ENCODE data around the gene SLC25A2. TPM values are rescaled to one million over a fixed set of nuclear protein-coding genes. Genes with fewer than 3 reads are reported as not detected.
"Not testable (repeated sequence)": the region's sequence is repeated elsewhere in the genome, so short reads cannot be mapped to it uniquely, and the experiment has no call there.

The SLC25A2 gene
- 0.13 and 0.32 TPM in 2 replicates for total RNA-seq

DNA sequence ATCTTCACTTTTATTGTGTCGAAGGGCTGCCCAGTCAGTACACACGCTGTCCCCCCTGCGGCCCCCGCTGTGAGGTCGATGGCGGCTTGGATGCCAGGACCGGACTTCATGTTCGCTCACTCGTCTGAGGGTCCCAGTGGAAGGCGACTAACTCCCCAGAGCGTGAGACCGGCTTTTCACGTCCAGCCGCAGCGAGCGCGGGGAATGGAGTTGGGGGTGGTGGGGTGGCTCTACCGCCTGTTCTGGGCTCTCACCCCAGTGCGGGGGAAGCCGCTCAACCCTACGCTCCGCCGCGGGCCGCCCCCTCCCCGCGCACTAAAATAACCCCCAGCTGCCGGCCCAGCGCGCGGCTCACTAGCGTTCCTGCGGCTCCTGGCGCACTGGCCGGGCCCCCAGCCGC lies at the start of gene SLC25A2:
Gene SLC25A2 (minus strand): TSS at position 294 of the 400 bp plus-strand sequence. CDS start 184 bp downstream, at position 110.
- no peak for DNase-seq (ENCODE audit: low read depth, low spot score)

GRCh38 chr5:141351591-141351990 lies 47.7 kb upstream of the SLC25A2 start:
- DNase-seq (ENCODE audit: low read depth, low spot score) = no peak

GRCh38 chr5:141349917-141350619 lies 46.2 kb upstream of the SLC25A2 start, which contains the start of gene PCDHGB1:
TSS of gene PCDHGB1 (plus strand) at chr5:141350099. CDS start at chr5:141350261, 162 bp downstream.
- DNase-seq (ENCODE audit: low read depth, low spot score) = no peak

DNA sequence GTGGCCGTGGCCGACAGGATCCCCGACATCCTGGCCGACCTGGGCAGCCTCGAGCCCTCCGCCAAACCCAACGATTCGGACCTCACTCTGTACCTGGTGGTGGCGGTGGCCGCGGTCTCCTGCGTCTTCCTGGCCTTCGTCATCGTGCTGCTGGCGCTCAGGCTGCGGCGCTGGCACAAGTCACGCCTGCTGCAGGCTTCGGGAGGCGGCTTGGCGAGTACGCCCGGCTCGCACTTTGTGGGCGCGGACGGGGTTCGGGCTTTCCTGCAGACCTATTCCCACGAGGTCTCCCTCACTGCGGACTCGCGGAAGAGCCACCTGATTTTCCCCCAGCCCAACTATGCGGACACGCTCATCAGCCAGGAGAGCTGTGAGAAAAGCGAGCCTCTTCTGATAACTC lies 42.2 kb upstream of the SLC25A2 start:
- not testable (repeated sequence) for DNase-seq (ENCODE audit: low read depth, low spot score)

- no peak for DNase-seq (ENCODE audit: low read depth, low spot score)
Observed at GRCh38 chr5:141345327-141345726, 41.5 kb upstream of the SLC25A2 start.

- DNase-seq (ENCODE audit: low read depth, low spot score) = no peak
Observed at GRCh38 chr5:141343953-141344463, 40.2 kb upstream of the SLC25A2 start.

DNA sequence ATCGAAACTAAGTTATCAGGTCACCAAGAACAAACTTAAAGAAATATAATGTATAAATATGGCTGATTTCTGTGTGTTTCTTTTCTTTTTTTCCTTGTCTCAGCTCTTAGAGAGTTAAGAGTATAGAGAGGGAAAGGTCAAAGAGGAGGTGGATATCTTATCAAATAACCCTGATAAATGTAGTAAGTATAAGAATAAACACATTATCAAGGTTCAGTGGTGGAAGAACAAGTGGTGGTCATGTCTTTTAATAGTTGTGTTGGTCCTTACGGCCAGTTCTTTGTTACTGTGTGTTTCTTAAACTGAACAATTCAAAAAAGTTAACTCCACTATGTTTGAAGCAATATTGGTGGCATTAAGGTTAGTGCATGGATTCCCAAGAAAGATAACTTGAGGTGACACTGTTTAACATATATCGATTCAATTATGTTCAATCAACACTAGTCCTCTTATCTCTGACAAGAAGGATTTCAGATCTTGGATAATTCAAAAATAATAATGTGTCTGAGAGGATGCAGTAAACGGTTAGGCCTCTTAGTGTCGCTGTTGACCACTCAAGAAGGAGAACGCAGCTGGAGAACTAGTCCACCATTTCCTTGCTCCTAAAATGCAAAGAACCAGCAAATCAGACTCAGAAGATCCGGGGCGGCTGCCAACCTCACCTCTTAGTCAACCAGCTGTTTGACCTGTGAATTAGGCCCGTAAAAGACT lies 39.5 kb upstream of the SLC25A2 start, which contains the start of gene PCDHGA3:
Gene PCDHGA3 (plus strand): TSS at position 588 of the 711 bp plus-strand sequence. CDS start 205 bp downstream, outside the sequence.
- no peak for DNase-seq (ENCODE audit: low read depth, low spot score)

- no peak for DNase-seq (ENCODE audit: low read depth, low spot score)
Observed at GRCh38 chr5:141342773-141343172, 38.9 kb upstream of the SLC25A2 start.

DNA sequence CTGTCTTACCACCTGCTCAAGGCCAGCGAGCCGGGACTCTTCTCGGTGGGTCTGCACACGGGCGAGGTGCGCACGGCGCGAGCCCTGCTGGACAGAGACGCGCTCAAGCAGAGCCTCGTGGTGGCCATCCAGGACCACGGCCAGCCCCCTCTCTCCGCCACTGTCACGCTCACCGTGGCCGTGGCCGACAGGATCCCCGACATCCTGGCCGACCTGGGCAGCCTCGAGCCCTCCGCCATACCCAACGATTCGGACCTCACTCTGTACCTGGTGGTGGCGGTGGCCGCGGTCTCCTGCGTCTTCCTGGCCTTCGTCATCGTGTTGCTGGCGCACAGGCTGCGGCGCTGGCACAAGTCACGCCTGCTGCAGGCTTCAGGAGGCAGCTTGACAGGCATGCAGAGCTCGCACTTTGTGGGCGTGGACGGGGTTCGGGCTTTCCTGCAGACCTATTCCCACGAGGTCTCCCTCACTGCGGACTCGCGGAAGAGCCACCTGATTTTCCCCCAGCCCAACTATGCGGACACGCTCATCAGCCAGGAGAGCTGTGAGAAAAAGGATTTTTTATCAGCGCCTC lies 37.0 kb upstream of the SLC25A2 start:
- not testable (repeated sequence) for DNase-seq (ENCODE audit: low read depth, low spot score)

DNA sequence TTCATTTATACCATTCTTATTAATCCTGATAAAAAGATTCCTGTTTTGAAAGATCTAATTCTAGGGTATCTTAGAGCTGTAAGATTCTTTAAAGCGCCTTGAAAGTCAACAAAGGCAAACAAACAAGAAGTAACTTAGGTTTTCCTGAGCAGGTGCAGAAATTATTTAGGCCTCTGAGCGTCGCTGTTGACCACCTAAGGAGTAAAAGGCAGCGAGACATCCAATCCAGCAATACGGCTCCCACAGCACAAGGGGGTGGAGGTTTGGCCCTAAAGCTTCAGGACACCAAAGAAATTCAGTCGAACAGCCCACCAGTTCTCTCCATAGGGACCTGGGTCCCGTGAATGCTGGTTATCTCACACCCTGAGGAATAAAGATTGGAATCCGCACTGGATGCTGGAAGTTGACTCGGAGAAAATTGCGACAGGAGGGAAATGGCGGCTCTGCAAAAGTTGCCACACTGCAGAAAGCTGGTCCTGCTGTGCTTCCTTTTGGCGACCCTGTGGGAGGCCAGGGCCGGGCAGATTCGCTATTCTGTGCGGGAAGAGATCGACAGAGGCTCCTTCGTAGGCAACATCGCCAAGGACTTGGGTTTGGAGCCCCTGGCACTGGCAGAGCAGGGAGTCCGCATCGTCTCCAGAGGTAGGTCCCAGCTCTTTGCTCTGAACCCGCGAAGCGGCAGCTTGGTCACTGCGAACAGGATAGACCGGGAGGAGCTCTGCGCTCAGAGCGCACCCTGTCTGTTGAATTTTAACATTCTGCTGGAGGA lies 34.9 kb upstream of the SLC25A2 start, which contains the start of gene PCDHGA2:
Gene PCDHGA2 (plus strand): TSS at position 223 of the 769 bp plus-strand sequence.
- DNase-seq (ENCODE audit: low read depth, low spot score) = no peak

DNA sequence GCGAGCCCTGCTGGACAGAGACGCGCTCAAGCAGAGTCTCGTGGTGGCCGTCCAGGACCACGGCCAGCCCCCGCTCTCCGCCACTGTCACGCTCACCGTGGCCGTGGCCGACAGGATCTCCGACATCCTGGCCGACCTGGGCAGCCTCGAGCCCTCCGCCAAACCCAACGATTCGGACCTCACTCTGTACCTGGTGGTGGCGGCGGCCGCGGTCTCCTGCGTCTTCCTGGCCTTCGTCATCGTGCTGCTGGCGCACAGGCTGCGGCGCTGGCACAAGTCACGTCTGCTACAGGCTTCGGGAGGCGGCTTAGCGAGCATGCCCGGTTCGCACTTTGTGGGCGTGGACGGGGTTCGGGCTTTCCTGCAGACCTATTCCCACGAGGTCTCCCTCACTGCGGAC lies 28.7 kb upstream of the SLC25A2 start:
- DNase-seq (ENCODE audit: low read depth, low spot score) = not testable (repeated sequence)

GRCh38 chr5:141330299-141331080 lies 26.6 kb upstream of the SLC25A2 start, which contains the start of gene PCDHGA1:
TSS of gene PCDHGA1 (plus strand) at chr5:141330514.
- no peak for DNase-seq (ENCODE audit: low read depth, low spot score)

DNA sequence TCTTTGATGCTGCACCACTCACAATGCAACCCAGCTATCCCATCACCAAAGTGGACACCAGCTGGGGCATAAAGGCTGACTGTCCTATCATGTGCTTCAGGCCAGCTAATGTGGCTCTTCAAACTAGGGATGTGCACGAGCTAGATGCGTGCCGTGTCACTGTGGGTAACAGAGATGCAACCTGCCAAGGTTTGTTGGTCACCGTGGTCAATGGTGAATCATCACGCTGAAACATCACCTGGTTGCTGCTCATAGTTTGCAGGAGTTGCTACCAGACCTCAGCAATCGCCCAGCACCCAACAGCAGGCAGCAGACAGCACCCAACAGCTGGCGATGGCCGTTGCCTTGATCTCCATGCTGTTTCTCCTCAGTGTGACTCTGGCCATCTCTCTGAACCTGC lies 24.4 kb upstream of the SLC25A2 start:
- DNase-seq (ENCODE audit: low read depth, low spot score) = no peak

GRCh38 chr5:141326088-141326854 lies 22.4 kb upstream of the SLC25A2 start:
- DNase-seq (ENCODE audit: low read depth, low spot score) = no peak

GRCh38 chr5:141322261-141322660 lies 18.4 kb upstream of the SLC25A2 start:
- DNase-seq (ENCODE audit: low read depth, low spot score) = no peak

DNA sequence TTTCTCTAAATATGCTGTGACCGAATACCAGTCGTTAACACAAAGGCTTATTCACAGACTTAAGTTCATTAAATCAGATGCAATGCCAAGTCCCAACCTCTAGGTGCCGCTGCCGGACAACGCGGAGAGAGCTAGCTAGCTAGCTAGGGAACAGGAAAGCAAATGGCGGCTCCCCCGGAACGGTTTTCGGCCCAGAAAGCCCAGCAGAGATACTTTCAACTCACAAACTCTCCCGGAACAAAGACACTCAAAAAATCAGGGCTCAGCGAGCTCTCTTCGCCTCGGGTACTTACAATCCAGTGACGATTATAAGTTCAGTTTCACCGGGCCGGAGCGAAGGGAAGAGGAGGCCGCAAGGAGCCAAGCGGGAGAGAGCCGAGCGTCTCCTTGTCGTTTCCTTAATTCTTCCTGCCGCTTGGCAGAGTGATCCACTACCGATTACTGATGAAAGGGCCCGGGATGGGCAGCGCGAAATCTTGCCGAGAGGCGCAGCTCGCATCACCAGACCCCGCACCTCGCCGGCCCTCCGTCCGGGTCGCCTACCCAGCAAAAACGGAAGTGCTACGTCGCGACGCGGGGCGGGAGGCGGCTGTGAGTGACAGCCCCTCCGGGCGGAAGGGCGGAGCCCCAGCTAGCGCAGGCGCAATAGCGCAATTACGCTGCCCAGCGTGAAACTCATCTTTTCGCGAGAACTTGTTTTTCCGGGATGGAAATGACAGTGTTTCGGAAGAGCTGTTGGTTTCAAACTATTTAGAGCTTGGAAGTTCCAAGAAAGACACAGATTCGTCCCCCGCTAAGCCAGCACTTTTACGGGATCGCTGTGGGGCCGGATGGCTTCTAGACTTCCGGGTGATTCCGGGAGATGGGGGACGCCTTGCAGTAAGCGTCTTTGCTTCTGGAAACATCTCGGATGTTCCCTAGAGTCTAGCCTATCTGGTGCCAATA lies 16.6 kb upstream of the SLC25A2 start, which contains the start of gene TAF7:
Gene TAF7 (minus strand): TSS at position 560 of the 945 bp plus-strand sequence. CDS start 740 bp downstream, outside the sequence.
- peak; percentile 82 for DNase-seq (ENCODE audit: low read depth, low spot score)

DNA sequence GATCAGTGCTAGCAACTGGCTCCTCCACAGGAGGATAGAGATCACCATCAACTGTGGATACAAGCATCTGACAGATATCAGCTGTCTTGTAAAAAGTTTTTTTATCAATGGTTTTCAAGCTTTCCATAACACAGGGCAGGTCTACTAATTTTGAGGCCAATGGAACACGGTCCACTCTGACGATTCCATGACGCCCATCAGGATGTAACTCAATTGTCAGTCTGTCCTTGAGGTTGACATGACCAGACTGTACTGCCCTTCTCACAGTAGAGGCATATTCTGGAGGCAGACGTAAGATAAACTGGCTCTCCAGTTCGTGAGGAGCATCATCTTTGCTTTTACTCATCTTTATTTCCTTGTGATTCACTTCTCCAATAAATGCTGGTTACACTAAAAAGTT lies 15.8 kb upstream of the SLC25A2 start:
- no peak for DNase-seq (ENCODE audit: low read depth, low spot score)

DNA sequence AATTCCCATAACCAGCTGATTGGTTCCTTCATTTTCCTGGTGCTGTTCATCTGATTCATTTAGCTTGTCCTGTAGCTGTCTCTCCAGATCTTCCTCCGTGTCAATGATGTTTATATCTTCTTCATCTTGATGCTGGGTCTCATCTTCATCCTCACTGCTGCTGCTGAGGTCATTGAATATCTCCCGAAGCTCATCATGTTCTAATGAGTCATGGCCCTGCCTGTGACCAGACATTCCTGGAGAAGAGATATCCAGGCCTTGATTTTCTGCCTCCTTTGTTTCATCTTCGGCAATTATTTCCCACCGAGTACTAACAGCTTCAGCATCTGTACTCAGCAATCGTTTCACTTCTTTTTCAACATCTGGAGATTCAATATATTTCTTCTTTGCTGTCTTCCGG lies 15.4 kb upstream of the SLC25A2 start:
- DNase-seq (ENCODE audit: low read depth, low spot score) = no peak

All from pulmonary artery endothelial cell (primary cell).